Measurements from ENCODE around the gene PTCH1. TPM values are rescaled to one million over a fixed set of nuclear protein-coding genes. Genes with fewer than 3 reads are reported as not detected.

PTCH1 gene
- total and polyA plus RNA-seq, 2 donors from 2014 or later = 2.6 to 37.2 TPM

DNA sequence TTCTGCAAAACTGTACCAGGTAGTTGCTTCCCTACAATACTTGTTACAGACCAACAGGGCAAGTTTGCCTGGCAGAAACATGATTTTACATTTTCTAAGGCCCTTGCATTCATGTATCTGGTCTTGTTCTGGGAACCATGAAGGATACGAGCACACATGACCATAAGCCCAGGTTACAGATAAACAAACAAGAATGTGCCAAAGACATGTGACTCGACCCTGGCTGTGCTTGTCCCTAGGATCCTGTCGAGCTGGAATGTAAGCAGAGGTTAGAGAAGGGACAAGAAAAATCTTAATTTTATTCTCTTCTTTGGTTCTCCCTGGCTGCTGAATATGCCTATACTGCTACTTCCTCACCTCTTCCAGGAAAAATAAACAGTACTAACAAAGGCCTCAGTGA is 32.5 kb downstream of the PTCH1 start:
- H3K36me3 ChIP-seq (ENCODE audit: control insufficient read depth in 2 of 3, insufficient read depth in 3 of 3, low read length in 3 of 3) = peaks cover 2 to 9% (median 6%) of the 10 kb centered on the region in 3 donors
- H3K4me3 ChIP-seq (ENCODE audit: low read length in 3 of 3) = no peak overlapping the region
- TF ChIP-seq, protein P1, sequence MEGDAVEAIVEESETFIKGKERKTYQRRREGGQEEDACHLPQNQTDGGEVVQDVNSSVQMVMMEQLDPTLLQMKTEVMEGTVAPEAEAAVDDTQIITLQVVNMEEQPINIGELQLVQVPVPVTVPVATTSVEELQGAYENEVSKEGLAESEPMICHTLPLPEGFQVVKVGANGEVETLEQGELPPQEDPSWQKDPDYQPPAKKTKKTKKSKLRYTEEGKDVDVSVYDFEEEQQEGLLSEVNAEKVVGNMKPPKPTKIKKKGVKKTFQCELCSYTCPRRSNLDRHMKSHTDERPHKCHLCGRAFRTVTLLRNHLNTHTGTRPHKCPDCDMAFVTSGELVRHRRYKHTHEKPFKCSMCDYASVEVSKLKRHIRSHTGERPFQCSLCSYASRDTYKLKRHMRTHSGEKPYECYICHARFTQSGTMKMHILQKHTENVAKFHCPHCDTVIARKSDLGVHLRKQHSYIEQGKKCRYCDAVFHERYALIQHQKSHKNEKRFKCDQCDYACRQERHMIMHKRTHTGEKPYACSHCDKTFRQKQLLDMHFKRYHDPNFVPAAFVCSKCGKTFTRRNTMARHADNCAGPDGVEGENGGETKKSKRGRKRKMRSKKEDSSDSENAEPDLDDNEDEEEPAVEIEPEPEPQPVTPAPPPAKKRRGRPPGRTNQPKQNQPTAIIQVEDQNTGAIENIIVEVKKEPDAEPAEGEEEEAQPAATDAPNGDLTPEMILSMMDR (IDR thresholded peaks at IDR 0.05; ENCODE audit: borderline replicate concordance, extremely low read depth, insufficient read depth) = no peak
- intact Hi-C loops (cut with DNase I) = no loop called here
- H3K9ac ChIP-seq (ENCODE audit: low read length in 3 of 3) = no peak overlapping the region
- peaks cover 0 to 12% (median 9%) of the 10 kb centered on the region in 3 donors for H3K4me1 ChIP-seq (ENCODE audit: control insufficient read depth in 2 of 3, insufficient read depth in 2 of 3, low read depth in 1 of 3, low read length in 3 of 3)
- DNase-seq (no peak), FAIRE-seq (no peak)
- no peaks in the 10 kb centered on the region for H3K27me3 ChIP-seq (ENCODE audit: control insufficient read depth, insufficient read depth, low read length)
- no peaks in the 10 kb centered on the region for H3K9me3 ChIP-seq (ENCODE audit: control insufficient read depth in 2 of 3, insufficient read depth in 1 of 3, low read length in 3 of 3)
- no peak overlapping the region for H3K27ac ChIP-seq (ENCODE audit: low read depth in 2 of 2, low read length in 2 of 2)

DNA sequence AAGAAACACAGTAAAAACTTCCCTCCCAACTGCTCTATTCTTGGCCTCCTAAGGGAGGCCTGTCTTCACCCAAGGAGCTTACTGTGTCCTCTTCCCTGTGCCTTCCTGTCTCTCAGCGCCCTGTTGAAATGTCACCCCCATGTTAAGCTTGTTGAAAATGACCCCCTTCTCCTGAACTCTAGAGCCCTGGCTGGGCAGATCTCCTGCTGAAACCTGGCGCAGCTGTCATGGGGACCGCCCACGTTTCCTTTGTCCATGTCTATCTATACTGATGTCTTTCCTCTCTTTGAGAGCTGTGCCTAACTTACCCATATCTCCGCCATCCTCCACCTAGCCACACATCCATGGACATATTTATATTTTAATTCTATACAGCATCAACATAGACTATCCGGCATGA is 33.3 kb downstream of the PTCH1 start:
- Histone ChIP-seq H3K27ac (ENCODE audit: low read depth in 2 of 2, low read length in 2 of 2) (no peak overlapping the region), H3K27me3 (ENCODE audit: control insufficient read depth, insufficient read depth, low read length) (no peaks in the 10 kb centered on the region), H3K9me3 (ENCODE audit: control insufficient read depth in 2 of 3, insufficient read depth in 1 of 3, low read length in 3 of 3) (no peaks in the 10 kb centered on the region), H3K4me3 (ENCODE audit: low read length in 3 of 3) (no peak overlapping the region), H3K4me1 (ENCODE audit: control insufficient read depth in 2 of 3, insufficient read depth in 2 of 3, low read depth in 1 of 3, low read length in 3 of 3) (peaks cover 0 to 18% (median 9%) of the 10 kb centered on the region in 3 donors), H3K36me3 (ENCODE audit: control insufficient read depth in 2 of 3, insufficient read depth in 3 of 3, low read length in 3 of 3) (peaks cover 2 to 13% (median 9%) of the 10 kb centered on the region in 3 donors), H3K9ac (ENCODE audit: low read length in 3 of 3) (no peak overlapping the region)
- intact Hi-C loops (cut with DNase I) = no loop called here
- DNase-seq = no peak
- TF ChIP-seq, protein P1 (IDR thresholded peaks at IDR 0.05; ENCODE audit: borderline replicate concordance, extremely low read depth, insufficient read depth) = no peak
- no peak for FAIRE-seq

DNA sequence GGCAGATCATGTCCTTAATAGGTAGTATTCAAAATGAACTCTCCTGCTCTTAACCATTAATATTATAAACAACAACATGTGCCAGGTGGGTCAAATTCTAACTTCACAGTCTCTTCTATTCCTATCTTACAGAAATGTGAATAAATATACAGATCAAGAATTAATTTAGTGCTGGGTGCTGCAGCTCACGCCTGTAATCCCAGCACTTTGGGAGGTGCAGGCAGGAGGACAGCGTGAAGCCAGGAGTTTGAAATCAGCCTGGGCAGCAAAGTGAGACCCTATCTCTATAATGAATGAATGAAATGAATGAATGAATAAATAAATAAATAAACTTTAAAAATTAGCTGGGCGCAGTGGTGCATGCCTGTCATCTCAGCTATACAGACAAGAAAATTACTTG is 34.1 kb downstream of the PTCH1 start:
- Histone ChIP-seq H3K9me3 (ENCODE audit: control insufficient read depth in 2 of 3, insufficient read depth in 1 of 3, low read length in 3 of 3) (no peaks in the 10 kb centered on the region), H3K4me1 (ENCODE audit: control insufficient read depth in 2 of 3, insufficient read depth in 2 of 3, low read depth in 1 of 3, low read length in 3 of 3) (peaks cover 0 to 18% (median 8%) of the 10 kb centered on the region in 3 donors), H3K36me3 (ENCODE audit: control insufficient read depth in 2 of 3, insufficient read depth in 3 of 3, low read length in 3 of 3) (peaks cover 7 to 17% (median 13%) of the 10 kb centered on the region in 3 donors), H3K27me3 (ENCODE audit: control insufficient read depth, insufficient read depth, low read length) (no peaks in the 10 kb centered on the region), H3K27ac (ENCODE audit: low read depth in 2 of 2, low read length in 2 of 2) (no peak overlapping the region), H3K9ac (ENCODE audit: low read length in 3 of 3) (no peak overlapping the region), H3K4me3 (ENCODE audit: low read length in 3 of 3) (no peak overlapping the region)
- TF ChIP-seq, protein P1 (IDR thresholded peaks at IDR 0.05; ENCODE audit: borderline replicate concordance, extremely low read depth, insufficient read depth) = no peak
- DNase-seq (no peak), FAIRE-seq (no peak)
- intact Hi-C loops (cut with DNase I) = no loop called here

DNA sequence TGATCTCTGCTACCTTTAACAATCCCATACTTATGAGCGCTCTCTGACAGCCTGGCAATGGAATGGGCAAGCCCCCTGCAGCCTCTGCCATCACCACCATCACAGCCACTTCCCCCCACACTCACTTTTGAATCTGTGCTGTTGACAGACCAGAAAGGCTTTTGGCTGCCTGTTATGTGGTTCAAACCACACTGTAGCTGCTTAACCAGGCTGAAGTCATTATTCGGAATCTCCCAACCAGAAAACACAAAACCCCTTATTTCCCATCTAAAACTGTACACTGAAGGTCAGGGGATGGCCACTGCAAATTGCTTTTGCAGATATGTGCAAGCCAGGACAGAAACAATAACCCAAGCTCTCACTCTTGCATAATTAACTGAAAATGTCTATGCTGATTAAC is 35.8 kb downstream of the PTCH1 start:
- no peaks in the 10 kb centered on the region for H3K9me3 ChIP-seq (ENCODE audit: control insufficient read depth in 2 of 3, insufficient read depth in 1 of 3, low read length in 3 of 3)
- no peak overlapping the region for H3K27ac ChIP-seq (ENCODE audit: low read depth in 2 of 2, low read length in 2 of 2)
- H3K36me3 ChIP-seq (ENCODE audit: control insufficient read depth in 2 of 3, insufficient read depth in 3 of 3, low read length in 3 of 3) = peaks cover 12 to 33% (median 21%) of the 10 kb centered on the region in 3 donors
- H3K27me3 ChIP-seq (ENCODE audit: control insufficient read depth, insufficient read depth, low read length) = no peaks in the 10 kb centered on the region
- H3K4me1 ChIP-seq (ENCODE audit: control insufficient read depth in 2 of 3, insufficient read depth in 2 of 3, low read depth in 1 of 3, low read length in 3 of 3) = peaks cover 0 to 14% (median 2%) of the 10 kb centered on the region in 3 donors
- FAIRE-seq = no peak
- H3K4me3 ChIP-seq (ENCODE audit: low read length in 3 of 3) = no peak overlapping the region
- intact Hi-C loops (cut with DNase I) = no loop called here
- no peak overlapping the region for H3K9ac ChIP-seq (ENCODE audit: low read length in 3 of 3)
- TF ChIP-seq, protein P1 (IDR thresholded peaks at IDR 0.05; ENCODE audit: borderline replicate concordance, extremely low read depth, insufficient read depth) = no peak
- DNase-seq = no peak

All from kidney (tissue), 14 donors.